ENCODE data around the gene ZEB2. TPM values are rescaled to one million over a fixed set of nuclear protein-coding genes. Genes with fewer than 3 reads are reported as not detected.

ZEB2 gene
- total and polyA plus RNA-seq, 9 donors = 55.3 to 250 (median 174) TPM

GRCh38 chr2:144430722-144431391 lies 89.1 kb downstream of the ZEB2 start:
- Histone ChIP-seq H3K4me1 (ENCODE audit: insufficient read depth) (peaks cover 11% of the 10 kb centered on the region), H3K36me3 (no peaks in the 10 kb centered on the region), H3K4me3 (no peak overlapping the region), H3K27ac (peak overlapping the region; percentile 49 to 72), H3K27me3 (no peaks in the 10 kb centered on the region), H3K9me3 (no peaks in the 10 kb centered on the region)
- intact Hi-C loops (cut with DNase I) = loop anchor here in 1 of 4 donors (10.0 kb wide), 1 partner anchor 74 kb away; no protein-coding TSS in a partner anchor
- DNase-seq = peak; percentile 51 to 75 (median 60)
- TF ChIP-seq CTCF (IDR thresholded peaks at IDR 0.05) (no peak), EP300 (IDR thresholded peaks at IDR 0.05) (no peak), POLR2A (IDR thresholded peaks at IDR 0.05) (no peak)
- WGBS, 3 donors = 30 to 32% (median 30%) methylated on average over 10 of the region's 10 CpGs

- Histone ChIP-seq H3K27ac (no peak overlapping the region), H3K36me3 (no peaks in the 10 kb centered on the region), H3K27me3 (no peaks in the 10 kb centered on the region), H3K4me3 (no peak overlapping the region), H3K4me1 (ENCODE audit: insufficient read depth) (peaks cover 5% of the 10 kb centered on the region), H3K9me3 (no peaks in the 10 kb centered on the region)
- WGBS, 3 donors = 83 to 92% (median 84%) methylated on average over 6 of the region's 6 CpGs
- intact Hi-C loops (cut with DNase I) = loop anchor here in 2 of 4 donors (10.0 kb wide), 2 partner anchors 75 to 85 kb away; no protein-coding TSS in a partner anchor
- no peak for TF ChIP-seq CTCF (IDR thresholded peaks at IDR 0.05)
- TF ChIP-seq EP300 (IDR thresholded peaks at IDR 0.05) = no peak
- TF ChIP-seq POLR2A (IDR thresholded peaks at IDR 0.05) = no peak
- DNase-seq = no peak
Measured at GRCh38 chr2:144429396-144430112, 90.4 kb downstream of the ZEB2 start.

- TF ChIP-seq EP300 (IDR thresholded peaks at IDR 0.05) (no peak), CTCF (IDR thresholded peaks at IDR 0.05) (no peak), POLR2A (IDR thresholded peaks at IDR 0.05) (no peak)
- H3K9me3 ChIP-seq = no peaks in the 10 kb centered on the region
- intact Hi-C loops (cut with DNase I) = loop anchor here in 1 of 4 donors (10.0 kb wide), 1 partner anchor 88 kb away; no protein-coding TSS in a partner anchor
- H3K27ac ChIP-seq = peak overlapping the region in 1 of 2 donors; percentile 22
- 6 to 10% (median 7%) methylated on average over 4 of the region's 4 CpGs for WGBS, 3 donors
- no peaks in the 10 kb centered on the region for H3K36me3 ChIP-seq
- no peak overlapping the region for H3K4me3 ChIP-seq
- H3K27me3 ChIP-seq = no peaks in the 10 kb centered on the region
- DNase-seq = peak in 2 of 5 donors; percentile 46 to 53
- peaks cover 5% of the 10 kb centered on the region for H3K4me1 ChIP-seq (ENCODE audit: insufficient read depth)
Measured at GRCh38 chr2:144426981-144427479, 92.9 kb downstream of the ZEB2 start.

GRCh38 chr2:144426355-144426754 lies 93.6 kb downstream of the ZEB2 start:
- Histone ChIP-seq H3K4me1 (ENCODE audit: insufficient read depth) (peaks cover 4% of the 10 kb centered on the region), H3K27ac (peak overlapping the region in 1 of 2 donors; percentile 22), H3K27me3 (no peaks in the 10 kb centered on the region), H3K9me3 (no peaks in the 10 kb centered on the region), H3K36me3 (no peaks in the 10 kb centered on the region), H3K4me3 (no peak overlapping the region)
- 68 to 89% (median 74%) methylated on average over 1 of the region's 1 CpG for WGBS, 3 donors
- TF ChIP-seq POLR2A (IDR thresholded peaks at IDR 0.05) (no peak), CTCF (IDR thresholded peaks at IDR 0.05) (no peak), EP300 (IDR thresholded peaks at IDR 0.05) (no peak)
- DNase-seq = no peak
- intact Hi-C loops (cut with DNase I) = loop anchor here in 1 of 4 donors (10.0 kb wide), 1 partner anchor 88 kb away; no protein-coding TSS in a partner anchor

Measured in ovary (tissue), 9 donors.